DMS53 treated with DMSO at 0.1 percent for 48 hours (cell line): Measurements from ENCODE around the gene CDH4.

Source experiments
- DNase-seq: peaks from one replicate; lab custom pipeline; 2025; ENCODE audit not compliant: unreplicated experiment; lab: John Stamatoyannopoulos, UW

CDH4 gene

DNA sequence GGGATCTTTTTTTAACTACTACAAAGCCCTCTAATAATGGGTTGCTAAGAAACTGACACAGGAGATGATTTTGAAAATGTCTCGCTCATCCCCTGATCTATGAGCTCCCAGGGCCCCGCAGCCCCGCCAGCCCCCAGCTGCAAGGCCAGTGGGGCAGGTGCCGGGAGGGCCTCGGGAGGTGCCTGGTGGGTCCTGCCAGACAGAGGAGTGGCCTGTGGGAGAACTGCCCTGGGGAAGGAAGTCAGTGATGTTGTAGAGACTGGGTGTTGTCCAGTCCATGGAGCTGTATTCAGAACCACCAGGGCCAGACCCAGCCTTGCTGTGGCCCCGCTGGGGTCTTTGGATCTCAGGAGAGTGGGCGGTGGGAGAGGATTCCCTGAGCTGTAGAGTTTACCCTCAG is 554.9 kb downstream of the CDH4 start:
- no peak for DNase-seq

DNA sequence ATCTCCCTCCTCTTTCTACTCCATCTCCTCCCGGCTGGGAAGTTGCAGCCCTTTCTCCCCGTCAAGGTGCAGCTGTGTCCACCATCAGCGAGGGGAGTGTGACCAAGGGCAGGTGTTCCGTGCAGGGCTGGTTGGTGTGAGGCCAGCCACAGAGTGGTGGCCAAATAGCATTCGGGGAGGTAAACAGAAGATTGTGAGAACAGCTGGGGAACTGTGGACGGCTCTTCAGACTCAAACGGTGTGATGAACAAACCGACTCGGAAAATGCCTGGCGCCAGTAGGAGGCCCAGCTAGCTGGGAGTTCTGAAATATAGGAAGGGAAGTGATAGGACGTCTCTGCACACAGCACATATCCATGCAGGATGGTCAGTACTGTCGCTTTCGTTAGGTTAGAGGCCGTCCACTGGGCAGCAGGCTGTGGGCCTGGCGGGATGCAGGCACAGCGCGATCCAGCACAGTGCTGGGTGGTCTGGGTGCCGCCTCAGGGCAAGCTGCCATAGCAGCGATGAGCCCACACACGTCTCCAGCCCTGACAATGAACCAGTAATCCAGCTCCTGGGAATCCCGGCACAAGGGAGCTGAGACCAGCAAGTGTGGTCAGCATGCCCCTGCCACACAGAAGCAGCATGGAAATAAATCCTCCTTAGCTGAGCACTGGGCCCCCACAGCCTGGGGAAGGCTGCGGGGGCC is 555.6 kb downstream of the CDH4 start:
- no peak for DNase-seq

DNA sequence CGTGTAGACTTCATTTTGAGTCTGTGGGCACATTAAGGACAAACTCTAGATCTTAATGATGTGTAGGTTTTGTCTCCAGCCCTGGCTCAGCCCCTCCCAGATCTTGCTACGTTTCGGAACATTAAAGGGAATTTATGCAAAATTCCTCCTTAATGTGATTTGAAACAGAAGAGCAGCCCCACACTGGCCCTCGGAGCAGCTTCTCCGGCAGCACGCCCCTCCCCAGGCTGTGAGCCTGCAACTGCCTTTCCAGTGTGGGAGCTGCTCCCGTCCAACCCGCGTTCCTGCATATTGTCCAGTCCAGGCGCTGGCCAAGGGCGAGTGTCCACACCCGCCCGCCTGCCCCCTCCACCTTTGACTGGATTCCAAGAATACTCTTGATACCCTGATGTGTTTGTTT is 556.4 kb downstream of the CDH4 start:
- no peak for DNase-seq

DNA sequence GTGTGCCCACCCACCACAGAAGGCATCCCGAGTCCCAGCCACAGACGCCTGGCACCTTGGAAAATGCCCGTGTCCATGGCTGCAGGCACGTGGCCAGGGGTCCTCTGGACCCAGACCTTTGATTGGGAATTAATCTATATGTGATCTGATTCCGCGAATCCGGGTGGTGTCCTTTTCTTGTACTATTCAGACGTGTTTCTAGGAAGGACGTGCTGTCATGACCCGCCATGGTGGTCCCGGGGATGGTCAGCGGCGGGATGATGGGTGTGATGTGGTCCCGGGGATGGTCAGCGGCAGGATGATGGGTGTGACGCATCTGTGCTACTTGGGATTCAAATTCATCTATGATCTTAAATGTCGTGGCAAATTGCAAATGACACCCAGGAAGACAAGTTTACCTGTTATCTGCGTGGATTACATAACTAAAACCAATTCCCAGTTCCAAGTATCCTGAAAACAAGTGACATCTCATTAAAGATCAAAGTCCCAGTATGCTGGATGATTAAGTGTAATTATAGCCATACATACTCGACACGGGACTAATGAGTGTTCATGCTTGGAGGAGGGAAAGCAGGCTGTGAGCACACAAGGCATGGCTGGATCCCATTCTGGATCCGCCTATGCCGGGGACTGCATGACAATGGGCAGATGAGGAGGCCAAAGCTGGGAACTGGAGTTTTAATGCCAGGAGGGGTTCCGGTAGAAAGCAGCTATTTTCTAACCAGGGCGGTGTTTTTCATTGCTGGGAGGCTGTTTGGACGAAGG is 557.1 kb downstream of the CDH4 start:
- DNase-seq, result no peak

DNA sequence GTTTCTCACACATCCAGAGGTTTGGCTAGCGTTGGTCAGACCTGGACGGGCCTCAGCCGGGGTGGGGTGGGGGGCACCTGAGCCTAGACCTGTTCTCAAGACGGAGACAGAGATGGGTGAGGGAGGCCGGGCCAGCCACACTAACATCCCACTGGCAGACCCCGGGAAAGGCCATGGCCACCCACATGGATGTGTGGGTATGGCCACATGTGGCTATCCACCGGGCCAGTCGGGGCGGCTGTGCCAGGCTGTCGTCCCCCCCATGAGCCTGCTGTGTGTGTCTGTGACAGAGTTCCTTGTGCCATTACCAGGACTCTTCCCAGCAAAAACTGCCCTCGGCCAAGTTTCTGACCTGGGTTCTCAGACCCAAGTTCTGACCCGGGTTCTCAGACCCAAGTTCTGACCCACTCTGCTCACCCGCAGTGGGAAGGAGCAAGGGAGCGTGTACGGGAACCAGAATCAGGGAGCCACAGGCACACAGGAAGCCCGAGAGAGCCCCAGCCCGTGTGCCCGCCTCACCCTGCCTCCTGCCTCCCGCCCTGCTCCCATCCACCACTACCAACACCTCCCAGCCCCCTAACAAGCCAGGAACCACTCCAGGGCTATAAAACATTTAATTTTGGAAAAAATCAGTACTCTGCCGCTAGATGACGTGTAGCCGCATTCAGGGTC is 558.1 kb downstream of the CDH4 start:
- no peak for DNase-seq

DNA sequence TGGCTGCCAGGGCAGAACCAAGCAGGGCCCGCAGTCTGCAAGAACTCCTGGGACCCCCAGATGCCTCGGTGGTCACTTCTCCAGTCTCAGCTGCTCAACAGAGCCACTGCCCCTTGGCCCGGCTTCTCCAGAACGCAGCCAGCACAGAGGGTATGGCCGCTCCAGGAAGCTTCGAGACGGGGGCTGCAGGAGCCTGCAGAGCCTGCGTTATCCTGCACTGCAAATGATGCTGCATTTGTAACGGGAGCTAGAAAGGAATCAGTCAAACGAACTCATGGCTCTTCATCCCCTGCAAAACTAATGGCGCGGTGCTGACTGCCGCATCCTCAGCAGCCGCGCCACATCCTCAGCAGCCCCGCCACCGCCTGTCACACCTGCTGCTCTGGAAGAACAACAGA is 558.7 kb downstream of the CDH4 start:
- no peak for DNase-seq

DNA sequence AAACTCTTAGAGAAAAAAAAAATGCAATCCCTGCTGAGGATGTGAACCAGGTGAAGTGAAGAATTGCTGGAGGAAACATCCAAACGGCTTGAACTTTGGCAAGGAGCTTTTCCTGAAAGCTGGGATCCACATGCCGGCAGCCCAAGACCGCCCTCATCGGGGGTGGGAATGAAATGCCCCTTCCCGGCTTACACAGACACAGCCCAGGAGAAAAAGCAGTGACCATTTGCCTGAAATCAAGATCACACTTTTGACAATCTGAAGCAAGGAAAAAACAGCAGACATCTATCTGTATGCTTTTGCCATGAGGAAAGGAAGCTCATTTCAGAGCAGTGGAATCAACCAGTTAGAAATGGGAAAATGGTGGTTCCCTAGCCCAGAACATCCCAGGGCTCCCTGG is 559.1 kb downstream of the CDH4 start:
- no peak for DNase-seq

DNA sequence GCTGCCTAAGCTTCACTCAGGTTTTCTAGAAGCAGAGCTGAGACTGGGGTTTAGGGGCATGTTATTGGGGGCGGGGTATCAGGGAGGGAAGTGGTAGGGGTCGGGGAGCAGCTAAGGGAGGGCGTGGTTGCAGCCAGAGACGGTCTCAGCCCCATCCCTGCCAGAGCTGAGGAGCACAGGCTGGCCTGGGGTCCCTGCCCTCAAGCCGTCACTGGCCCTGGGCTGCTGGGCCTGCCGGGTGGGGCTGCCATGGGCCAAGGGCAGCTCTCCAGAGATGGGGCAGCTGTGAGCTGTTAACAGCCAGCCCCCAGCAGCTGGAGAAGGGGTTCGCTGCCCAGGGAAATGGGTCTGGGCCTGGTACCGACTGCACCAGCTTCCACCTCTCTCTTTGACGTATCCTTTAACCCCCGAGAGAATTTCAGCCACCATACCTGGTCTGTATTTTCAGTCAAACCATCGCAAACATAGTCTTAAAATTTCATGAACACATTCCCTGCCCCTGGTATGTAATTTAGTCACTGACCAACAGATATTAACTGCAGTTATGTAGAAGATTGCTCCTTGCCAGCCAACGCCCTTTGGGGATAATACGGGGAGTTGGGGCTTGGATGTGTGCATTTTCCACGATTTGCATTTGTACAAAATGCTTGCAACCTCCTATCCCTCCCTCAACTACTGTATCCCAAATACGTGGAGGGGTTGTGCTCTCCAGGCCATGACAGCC is 560.2 kb downstream of the CDH4 start:
- no peak for DNase-seq

DNA sequence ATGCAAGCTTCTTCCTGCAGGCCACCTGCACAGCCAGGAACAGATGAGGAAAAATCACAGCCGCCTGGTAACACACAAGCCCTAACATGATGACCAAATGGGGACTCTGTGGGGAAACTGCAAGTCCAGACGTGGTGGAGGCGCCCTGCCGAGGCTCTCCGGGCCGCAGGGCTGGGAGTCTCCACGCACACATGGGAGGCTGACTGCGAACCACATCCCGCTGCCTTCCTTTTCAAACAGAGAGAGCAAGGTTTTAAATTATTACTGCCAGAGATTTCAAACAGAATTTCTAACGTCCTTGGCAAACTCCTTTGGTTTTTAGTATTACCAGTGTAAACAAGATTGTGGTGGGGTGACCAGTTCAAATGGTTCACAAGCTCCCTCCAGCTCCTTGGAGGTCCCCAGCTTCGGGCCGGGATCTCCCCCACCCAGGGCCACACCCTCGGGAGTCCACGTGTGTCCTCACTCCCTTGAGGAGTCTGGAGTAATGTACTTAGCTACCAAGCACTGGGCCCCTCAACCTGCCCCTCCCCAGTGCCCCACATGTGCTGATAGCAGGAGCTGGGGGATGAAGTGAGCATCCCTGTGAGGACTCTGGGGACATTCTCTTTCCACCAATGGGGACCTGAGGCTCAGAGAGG is 560.9 kb downstream of the CDH4 start:
- no peak for DNase-seq

DNA sequence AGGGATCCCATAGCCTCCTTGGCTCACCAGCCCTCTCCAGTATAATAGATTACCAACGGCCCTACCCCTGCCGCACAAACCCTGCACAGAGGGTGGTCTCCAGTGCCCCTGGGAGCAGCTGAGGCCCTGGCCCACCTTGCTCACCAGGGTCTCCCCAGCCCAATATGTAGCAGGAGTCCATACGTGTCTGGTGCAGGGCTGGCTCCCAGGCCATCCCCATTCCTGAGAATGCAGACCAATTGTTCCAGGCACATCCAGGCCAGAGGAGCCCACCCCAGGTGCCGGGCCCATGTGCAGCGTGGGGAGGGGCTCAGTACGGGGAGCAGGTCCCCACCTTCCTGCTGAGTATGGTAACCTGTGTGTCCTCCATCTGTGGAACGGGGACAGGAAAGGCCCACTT is 561.7 kb downstream of the CDH4 start:
- no peak for DNase-seq

DNA sequence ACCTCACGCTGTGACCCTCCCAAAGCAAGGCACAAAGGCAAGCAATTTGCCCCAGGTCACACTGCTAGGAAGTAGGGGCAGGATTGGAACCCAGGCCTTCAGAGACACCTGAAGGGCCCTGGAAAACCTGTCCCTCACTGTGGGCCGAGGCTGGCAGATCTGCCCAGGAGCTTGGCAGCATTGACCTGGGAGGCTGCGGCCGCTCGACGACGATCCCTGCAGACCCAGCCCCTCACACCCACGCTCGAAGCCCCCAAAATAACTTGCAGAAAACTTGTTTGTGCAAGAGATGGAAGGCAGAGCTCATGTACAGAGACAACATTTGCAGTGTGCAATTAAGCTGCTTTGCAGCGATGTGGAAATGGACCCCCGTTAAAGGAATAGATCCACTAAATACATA is 562.2 kb downstream of the CDH4 start:
- DNase-seq, result no peak

DNA sequence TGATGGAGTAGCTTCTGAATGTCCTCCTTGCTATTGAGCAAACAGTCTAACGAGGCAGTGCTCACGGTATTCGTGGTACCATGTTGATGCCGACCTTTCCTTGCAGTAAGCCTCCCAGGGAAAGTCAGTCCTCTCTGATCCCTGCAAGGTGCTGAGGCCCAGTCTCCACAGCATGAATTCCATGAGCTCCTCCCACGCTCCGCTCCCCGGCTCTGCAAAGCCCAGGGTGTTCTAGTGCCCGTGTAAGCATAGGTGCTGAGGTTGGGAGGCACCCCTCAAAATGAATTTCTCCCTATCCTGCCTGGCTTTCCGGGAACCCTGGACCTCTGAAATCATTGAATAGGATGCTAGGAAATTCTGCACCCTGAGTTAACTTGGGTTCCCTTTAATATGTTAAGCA is 562.7 kb downstream of the CDH4 start:
- no peak for DNase-seq

DNA sequence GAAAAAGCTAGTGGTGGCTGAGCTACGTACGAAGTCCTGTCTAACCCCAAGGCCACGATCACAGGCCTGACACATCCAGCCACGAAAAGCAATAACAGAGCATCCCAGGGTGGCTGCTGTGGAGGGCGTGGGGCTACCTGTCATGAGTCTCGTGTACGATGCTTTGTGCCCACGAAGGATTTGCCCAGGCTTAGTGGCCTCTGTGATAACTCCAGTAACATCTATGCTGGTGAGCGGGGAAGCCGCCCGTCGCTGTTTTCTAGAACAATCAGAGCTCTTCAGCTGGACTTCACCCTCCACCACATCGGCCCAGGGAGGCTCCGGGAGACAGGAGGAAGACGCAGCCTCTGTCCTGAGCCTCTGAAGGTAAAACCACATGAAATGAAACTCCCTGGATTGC is 563.1 kb downstream of the CDH4 start:
- DNase-seq, result no peak

DNA sequence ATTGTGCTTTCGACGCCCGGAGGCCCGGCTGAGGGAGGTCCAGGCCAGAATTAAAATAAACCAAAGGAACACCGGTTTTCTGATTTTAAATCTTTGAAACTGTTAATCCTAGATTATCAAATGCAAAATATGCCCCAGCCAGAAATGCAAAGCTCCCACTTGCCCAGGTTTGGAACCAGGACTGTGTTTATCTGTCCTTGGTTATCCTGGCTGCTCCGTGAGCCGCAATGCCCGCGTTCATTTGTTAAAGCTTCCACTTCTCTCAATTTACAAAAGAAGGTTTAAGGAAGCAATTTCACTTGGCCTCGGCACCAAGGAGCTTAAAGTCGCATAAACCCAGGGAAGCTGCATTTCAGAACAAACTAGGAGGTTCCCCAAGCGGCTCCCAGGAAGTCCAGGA is 563.6 kb downstream of the CDH4 start:
- no peak for DNase-seq

DNA sequence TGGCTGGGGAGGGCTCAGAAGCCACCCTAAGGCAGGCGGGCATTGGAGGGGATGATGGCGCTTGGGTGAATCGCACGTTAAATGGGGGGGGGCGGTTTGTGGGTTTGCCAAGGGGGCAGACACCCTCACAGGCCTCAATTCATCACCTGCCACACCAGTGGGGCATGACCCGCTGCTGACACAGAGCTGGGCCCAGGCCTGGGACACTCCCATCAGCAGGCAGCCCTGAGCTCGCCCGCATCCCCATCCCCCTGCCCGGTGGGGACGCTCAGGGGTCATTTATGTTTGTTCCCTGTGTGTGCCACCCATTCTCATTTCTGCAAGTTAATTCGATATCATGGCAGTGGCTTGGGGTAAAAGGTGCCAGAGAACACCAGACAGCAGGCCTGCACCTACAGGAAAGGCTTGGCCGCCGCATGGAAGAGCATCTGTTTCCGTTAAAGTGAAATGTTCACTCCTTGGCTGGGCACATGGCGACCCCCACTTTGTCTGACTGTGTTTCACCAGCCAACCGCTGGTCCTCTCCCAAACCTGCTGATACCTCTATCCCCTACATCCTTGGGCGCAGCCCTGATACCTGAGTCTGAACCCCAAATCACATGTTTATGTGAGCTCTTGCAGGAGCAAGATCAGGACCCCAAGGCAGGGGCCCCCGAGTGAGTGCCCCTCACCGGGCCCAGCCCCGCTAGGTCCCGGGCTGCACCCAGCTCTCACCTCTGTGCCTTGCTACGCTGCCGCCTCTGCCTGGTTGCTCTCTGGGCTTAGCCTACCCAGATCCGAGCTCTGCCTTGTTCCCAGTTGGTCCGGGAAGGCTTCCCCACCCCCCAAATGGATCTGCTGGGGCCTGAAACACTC is 564.8 kb downstream of the CDH4 start:
- DNase-seq, result no peak

DNA sequence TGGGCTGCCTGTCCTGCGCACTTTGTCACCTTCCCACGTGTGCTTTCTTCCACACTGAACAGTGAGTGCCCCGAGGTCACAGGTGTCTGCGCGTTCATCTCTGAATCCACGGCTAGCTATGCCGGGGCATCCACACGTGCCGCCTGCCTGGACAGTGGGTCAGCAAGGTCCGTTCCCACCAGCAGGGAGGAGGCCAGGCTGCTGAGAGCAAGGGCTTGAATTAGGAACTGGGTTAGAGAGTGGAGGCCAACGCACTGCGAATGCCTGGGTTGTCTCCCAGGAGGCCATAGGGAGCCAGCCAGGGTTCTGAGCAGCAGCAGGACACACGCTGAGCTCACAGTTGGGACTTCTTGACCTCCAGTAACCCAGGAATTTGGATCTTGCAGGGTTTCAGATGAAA is 565.5 kb downstream of the CDH4 start:
- DNase-seq, result no peak

DNA sequence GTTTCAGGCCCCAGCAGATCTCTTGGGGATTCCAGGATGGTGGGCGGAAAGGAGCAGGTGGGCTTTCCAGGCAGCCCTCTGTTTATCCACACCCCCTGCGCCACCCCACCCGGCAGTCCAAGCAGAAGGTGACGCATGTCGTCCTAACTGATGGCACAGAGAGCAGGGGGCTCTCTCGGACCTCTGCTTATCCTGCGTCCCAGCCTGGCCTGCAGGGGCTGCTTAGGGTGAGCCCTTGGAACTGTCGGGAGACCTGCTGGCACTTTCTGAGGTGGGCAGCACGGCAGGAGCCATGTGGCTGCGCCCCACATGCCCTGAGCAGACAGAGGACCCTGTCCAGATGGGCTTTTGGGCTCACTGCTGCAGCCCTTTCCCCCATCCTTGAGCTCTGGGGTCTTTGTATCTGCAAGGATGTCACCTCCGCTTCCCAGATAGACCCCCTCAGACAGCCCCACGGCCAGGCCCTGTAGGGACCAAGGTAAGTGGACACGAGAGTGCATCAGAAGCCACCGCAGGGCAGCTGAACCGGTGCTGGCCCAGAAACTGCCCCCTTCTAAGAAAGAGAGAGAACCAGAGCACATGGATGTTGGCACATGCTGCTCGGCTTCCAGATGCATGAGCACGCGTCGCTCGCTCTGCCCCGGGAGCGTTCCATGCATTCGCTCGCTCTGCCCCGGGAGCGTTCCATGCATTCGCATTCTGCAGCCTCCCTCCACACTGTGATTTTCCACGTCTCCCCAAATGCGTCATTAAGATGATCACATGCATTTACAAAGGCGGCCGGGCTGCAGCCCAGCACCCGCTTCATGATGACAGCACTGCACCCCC is 566.9 kb downstream of the CDH4 start:
- DNase-seq, result no peak

DNA sequence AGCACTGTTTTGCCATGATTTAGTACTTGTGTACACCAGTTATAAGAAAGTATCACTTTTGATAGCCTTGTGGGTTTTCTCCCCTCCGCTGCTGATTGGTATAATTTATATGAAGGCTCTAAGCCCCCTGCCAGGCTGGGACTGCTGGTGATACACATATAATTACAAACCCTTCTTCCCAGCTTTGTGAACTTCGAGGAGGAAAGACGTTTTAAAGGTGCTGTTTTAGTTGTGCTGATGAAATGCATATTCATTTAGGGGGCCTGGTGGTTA is 567.4 kb downstream of the CDH4 start:
- no peak for DNase-seq

DNA sequence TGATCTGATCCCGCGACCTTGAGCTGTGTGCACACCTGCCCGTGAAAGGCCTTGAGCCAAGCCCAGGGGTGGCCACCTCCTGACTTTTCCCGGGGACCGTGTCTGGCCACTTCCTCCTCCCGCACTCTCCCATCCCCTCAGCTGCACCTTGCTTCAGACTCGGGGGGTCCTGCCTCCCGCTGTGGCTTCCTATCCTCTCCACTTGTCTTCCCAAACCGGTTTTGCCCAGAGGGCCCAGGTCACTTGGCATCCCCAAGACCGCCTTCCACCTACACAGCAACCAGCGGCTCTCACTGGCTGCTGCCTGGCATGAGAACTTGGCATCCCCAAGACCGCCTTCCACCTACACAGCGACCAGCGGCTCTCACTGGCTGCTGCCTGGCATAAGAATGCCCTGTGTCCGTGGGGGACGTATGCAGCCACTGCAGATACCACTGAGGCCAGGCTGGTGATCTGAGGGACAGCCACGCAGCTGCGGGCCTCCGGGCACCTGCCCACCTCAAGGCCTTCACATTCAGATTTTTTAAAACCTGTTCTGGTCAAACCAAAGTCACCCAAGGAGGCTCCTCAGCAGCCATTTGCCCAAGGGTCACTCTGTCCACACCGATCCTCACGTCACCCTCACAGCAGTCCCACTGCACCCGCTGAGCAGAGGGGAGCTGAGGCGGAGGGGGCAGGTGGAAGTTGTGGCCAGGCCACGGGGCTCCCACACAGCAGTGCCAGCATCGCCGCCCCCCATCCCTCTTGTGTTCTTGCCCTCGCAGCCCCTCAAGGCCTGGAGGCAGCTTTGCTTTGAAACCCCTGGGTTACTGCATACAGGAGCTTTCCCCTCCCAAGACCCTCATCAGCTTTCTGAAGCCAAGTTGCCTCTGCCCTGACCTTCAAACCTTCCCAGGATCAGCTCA is 568.1 kb downstream of the CDH4 start:
- DNase-seq, result no peak
